OCI-LY7 (cell line): Measurements from ENCODE around the gene RGS10. TPM values are rescaled to one million over a fixed set of nuclear protein-coding genes. Genes with fewer than 3 reads are reported as not detected.

Experiments
- BruUV-seq: library from RNA; stranded (reverse); fragments of 400-500 nt; replicated peaks from 2 replicates; lab custom pipeline; 2021; lab: Mats Ljungman, UMichigan
- CTCF ChIA-PET: fragments of 300-600 bp; sonication (Branson Sonifier 250); formaldehyde crosslinking; loops from one replicate; lab custom pipeline; 2022; ENCODE audit warnings: antibody characterized with exemption; ENCODE audit not compliant: unreplicated experiment; lab: Charles Lee
- POLR2A ChIA-PET: fragments of 300-600 bp; sonication (Branson Sonifier 250); formaldehyde crosslinking; loops from one replicate; lab custom pipeline; 2022; ENCODE audit warnings: antibody characterized with exemption; lab: Charles Lee
- DNase-seq: peaks from one replicate; pipeline ENCODE4 v3.0.0-alpha.2; 2015; ENCODE audit warnings: low spot score
- H2AFZ ChIP-seq: fragments of 200-600 bp; sonication (generic), shearing (Covaris generic); 2 replicates; pipeline ENCODE4 v1.6.1; 2014; ENCODE audit warnings: mild to moderate bottlenecking, antibody characterized with exemption, low read length, moderate library complexity
- H3K27ac ChIP-seq: fragments of 200-600 bp; sonication (generic); 2 replicates; pipeline ENCODE4 v1.5.1; 2014; ENCODE audit warnings: mixed run types, low read depth, mild to moderate bottlenecking, moderate library complexity, low read length, inconsistent platforms; ENCODE audit not compliant: poor library complexity, severe bottlenecking
- H3K36me3 ChIP-seq: fragments of 200-600 bp; sonication (generic); 2 replicates; pipeline ENCODE4 v1.6.1; 2014; ENCODE audit warnings: mild to moderate bottlenecking, antibody characterized with exemption, low read length, moderate library complexity, mixed read lengths; ENCODE audit not compliant: insufficient read depth
- H3K4me1 ChIP-seq: fragments of 200-600 bp; sonication (generic); 2 replicates; pipeline ENCODE4 v1.5.1; 2014; ENCODE audit warnings: mild to moderate bottlenecking, low read length; ENCODE audit not compliant: insufficient read depth, poor library complexity, severe bottlenecking
- H3K4me2 ChIP-seq: fragments of 200-600 bp; sonication (generic); 2 replicates; pipeline ENCODE4 v1.6.1; 2014; ENCODE audit warnings: mild to moderate bottlenecking, low read length
- H3K4me3 ChIP-seq: fragments of 200-600 bp; sonication (generic); 2 replicates; pipeline ENCODE4 v1.5.1; 2014; ENCODE audit warnings: mild to moderate bottlenecking, low read depth, low read length; ENCODE audit not compliant: poor library complexity, severe bottlenecking
- H3K79me2 ChIP-seq: fragments of 200-600 bp; sonication (generic); 2 replicates; pipeline ENCODE4 v1.6.1; 2016; ENCODE audit warnings: low read depth, mild to moderate bottlenecking, low read length, moderate library complexity, mixed read lengths; ENCODE audit not compliant: insufficient read depth
- H3K9me2 ChIP-seq: fragments of 200-600 bp; sonication (generic); 2 replicates; pipeline ENCODE4 v1.6.1; 2016; ENCODE audit warnings: mild to moderate bottlenecking, low read length, mixed read lengths; ENCODE audit not compliant: insufficient read depth
- H3K9me3 ChIP-seq: fragments of 200-600 bp; sonication (generic); 2 replicates; pipeline ENCODE4 v1.6.1; 2014; ENCODE audit warnings: mild to moderate bottlenecking, mixed run types, low read length, mixed read lengths
- H4K20me1 ChIP-seq: fragments of 200-600 bp; sonication (generic); 2 replicates; pipeline ENCODE4 v1.6.1; 2014; ENCODE audit warnings: mild to moderate bottlenecking, antibody characterized with exemption, low read length, moderate library complexity, mixed read lengths; ENCODE audit not compliant: insufficient read depth
- EZH2phosphoT487 ChIP-seq: fragments of 200-600 bp; sonication (generic); IDR thresholded peaks from 2 replicates; pipeline ENCODE4 v1.6.1; 2018; ENCODE audit warnings: low read depth, borderline replicate concordance, mild to moderate bottlenecking, mixed run types, antibody characterized with exemption, low read length, moderate library complexity, mixed read lengths
- intact Hi-C: fragments of 100-400 bp; cut with micrococcal nuclease; formaldehyde crosslinking; loops from one replicate; pipeline ENCODE4 v1.10.0; 2022; ENCODE audit not compliant: unreplicated experiment
- total RNA-seq, 2 experiments: library from RNA; depleted of rRNA in 1 of 2; stranded (reverse); fragments of >200 nt in 1 of 2; shearing (Covaris generic) in 1 of 2; gene quantifications; 2 replicates each; pipeline ENCODE4 v1.2.3, GENCODE V29; 2014 to 2022
- TF ChIP-seq, protein P1 (sequence below): fragments of 200-600 bp; sonication (generic); conservative IDR thresholded peaks from 2 replicates; pipeline ENCODE4 v1.5.1; 2014; ENCODE audit warnings: mild to moderate bottlenecking, antibody characterized with exemption, low read length, moderate library complexity, mixed read lengths

RGS10 gene
- total RNA-seq, 2 experiments from 2014 or later: 22.5 to 45.2 TPM

- Histone ChIP-seq H3K79me2 (no peaks in the 10 kb centered on the region), H2AFZ (no peak overlapping the region), H3K9me2 (no peaks in the 10 kb centered on the region), H4K20me1 (no peaks in the 10 kb centered on the region), H3K4me2 (no peak overlapping the region), H3K36me3 (peaks cover 15% of the 10 kb centered on the region), H3K4me1 (peaks cover 29% of the 10 kb centered on the region), H3K4me3 (no peak overlapping the region), H3K27ac (no peak overlapping the region), H3K9me3 (no peaks in the 10 kb centered on the region)
- CTCF ChIA-PET: no interaction called here
- intact Hi-C loops: no loop called here
- POLR2A ChIA-PET: interaction anchor here (3.6 kb wide), 1 partner anchor 28 kb away, joined by 18 read pairs; the partner anchor contains the start of gene RGS10
- TF ChIP-seq, protein P1, sequence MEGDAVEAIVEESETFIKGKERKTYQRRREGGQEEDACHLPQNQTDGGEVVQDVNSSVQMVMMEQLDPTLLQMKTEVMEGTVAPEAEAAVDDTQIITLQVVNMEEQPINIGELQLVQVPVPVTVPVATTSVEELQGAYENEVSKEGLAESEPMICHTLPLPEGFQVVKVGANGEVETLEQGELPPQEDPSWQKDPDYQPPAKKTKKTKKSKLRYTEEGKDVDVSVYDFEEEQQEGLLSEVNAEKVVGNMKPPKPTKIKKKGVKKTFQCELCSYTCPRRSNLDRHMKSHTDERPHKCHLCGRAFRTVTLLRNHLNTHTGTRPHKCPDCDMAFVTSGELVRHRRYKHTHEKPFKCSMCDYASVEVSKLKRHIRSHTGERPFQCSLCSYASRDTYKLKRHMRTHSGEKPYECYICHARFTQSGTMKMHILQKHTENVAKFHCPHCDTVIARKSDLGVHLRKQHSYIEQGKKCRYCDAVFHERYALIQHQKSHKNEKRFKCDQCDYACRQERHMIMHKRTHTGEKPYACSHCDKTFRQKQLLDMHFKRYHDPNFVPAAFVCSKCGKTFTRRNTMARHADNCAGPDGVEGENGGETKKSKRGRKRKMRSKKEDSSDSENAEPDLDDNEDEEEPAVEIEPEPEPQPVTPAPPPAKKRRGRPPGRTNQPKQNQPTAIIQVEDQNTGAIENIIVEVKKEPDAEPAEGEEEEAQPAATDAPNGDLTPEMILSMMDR: no peak
- no peak for TF ChIP-seq EZH2phosphoT487
- no peak for DNase-seq
- BruUV-seq: no TSS peak
These were observed 27.7 kb downstream of the RGS10 start for GRCh38 chr10:119514819-119515218.

GRCh38 chr10:119511828-119512515 lies 30.5 kb downstream of the RGS10 start:
- intact Hi-C loops: no loop called here
- CTCF ChIA-PET: no interaction called here
- H3K9me3 ChIP-seq: no peaks in the 10 kb centered on the region
- DNase-seq: no peak
- BruUV-seq: no TSS peak
- peaks cover 21% of the 10 kb centered on the region for H3K36me3 ChIP-seq
- no peak overlapping the region for H3K4me3 ChIP-seq
- H4K20me1 ChIP-seq: no peaks in the 10 kb centered on the region
- no peak overlapping the region for H2AFZ ChIP-seq
- TF ChIP-seq, protein P1: no peak
- TF ChIP-seq EZH2phosphoT487: no peak
- POLR2A ChIA-PET: no interaction called here
- no peak overlapping the region for H3K4me2 ChIP-seq
- peaks cover 13% of the 10 kb centered on the region for H3K4me1 ChIP-seq
- H3K27ac ChIP-seq: no peak overlapping the region
- H3K9me2 ChIP-seq: no peaks in the 10 kb centered on the region
- no peaks in the 10 kb centered on the region for H3K79me2 ChIP-seq

DNA sequence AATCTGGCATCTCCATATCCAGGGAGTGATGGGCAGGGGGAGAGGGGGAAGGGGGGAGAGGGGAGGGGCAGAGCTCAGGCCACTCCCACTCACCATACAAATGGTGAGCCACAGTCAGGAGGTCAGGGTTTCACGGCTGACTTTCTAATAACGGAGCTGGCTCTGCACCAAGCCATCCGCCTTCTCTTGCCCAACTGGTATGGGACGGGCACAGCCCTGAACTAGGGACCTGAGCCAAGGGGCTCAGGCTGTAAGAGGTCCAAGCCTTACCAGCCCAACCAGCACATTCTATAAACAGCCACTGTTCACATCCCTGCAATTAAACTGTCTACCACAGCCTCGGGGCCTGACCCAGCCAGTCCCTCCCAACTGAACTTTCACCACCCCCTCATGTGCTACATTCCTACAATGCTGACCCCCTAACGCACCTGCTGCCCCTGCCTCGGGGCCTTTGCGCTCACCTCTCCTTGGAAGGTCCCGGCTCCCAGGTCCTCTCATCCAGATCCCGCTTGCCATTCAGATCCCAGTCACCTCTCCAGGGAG lies 32.5 kb downstream of the RGS10 start:
- no peaks in the 10 kb centered on the region for H3K79me2 ChIP-seq
- no peaks in the 10 kb centered on the region for H3K9me3 ChIP-seq
- BruUV-seq: no TSS peak
- H3K4me3 ChIP-seq: no peak overlapping the region
- peaks cover 17% of the 10 kb centered on the region for H3K36me3 ChIP-seq
- CTCF ChIA-PET: no interaction called here
- DNase-seq: no peak
- H3K27ac ChIP-seq: no peak overlapping the region
- no peaks in the 10 kb centered on the region for H4K20me1 ChIP-seq
- H3K4me2 ChIP-seq: no peak overlapping the region
- TF ChIP-seq, protein P1: no peak
- no peak for TF ChIP-seq EZH2phosphoT487
- POLR2A ChIA-PET: interaction anchor here (0.6 kb wide), 1 partner anchor 320 kb away, joined by 3 read pairs; no protein-coding TSS in a partner anchor
- H3K4me1 ChIP-seq: no peaks in the 10 kb centered on the region
- H2AFZ ChIP-seq: no peak overlapping the region
- intact Hi-C loops: no loop called here
- no peaks in the 10 kb centered on the region for H3K9me2 ChIP-seq
